Neural progenitor cell (in vitro differentiated cells): ENCODE results near the gene SMTN.

Source experiments
- EZH2 ChIP-seq: fragments of 200-600 bp; sonication (generic); IDR thresholded peaks from 2 replicates; pipeline ENCODE4 v1.6.1; 2017; ENCODE audit warnings: antibody characterized with exemption, mild to moderate bottlenecking, moderate library complexity
- TF ChIP-seq, protein P1 (sequence below): fragments of 200-600 bp; sonication (generic); IDR thresholded peaks from 2 replicates; pipeline ENCODE4 v1.5.1; 2017; ENCODE audit warnings: antibody characterized with exemption, mild to moderate bottlenecking

DNA sequence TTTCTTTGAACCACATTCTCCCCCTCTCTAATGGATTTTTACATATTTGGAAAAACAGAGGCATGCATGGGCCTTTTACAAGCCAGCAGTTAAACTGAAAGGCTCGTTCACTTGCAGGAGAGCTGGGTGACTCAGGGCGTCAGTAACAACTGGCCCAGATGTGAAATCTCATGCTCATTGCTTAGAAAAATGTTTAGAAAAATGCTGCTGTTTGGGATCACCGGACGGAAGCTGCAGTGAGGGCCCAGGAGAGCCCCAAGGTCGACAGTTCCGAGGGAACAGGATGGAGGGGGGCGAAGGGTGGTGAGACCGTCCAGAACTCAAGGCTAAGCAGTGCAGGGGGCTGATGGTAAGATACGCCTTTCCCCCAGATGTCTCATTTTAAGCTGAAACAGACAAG lies 41.7 kb upstream of the SMTN start:
- TF ChIP-seq, protein P1, sequence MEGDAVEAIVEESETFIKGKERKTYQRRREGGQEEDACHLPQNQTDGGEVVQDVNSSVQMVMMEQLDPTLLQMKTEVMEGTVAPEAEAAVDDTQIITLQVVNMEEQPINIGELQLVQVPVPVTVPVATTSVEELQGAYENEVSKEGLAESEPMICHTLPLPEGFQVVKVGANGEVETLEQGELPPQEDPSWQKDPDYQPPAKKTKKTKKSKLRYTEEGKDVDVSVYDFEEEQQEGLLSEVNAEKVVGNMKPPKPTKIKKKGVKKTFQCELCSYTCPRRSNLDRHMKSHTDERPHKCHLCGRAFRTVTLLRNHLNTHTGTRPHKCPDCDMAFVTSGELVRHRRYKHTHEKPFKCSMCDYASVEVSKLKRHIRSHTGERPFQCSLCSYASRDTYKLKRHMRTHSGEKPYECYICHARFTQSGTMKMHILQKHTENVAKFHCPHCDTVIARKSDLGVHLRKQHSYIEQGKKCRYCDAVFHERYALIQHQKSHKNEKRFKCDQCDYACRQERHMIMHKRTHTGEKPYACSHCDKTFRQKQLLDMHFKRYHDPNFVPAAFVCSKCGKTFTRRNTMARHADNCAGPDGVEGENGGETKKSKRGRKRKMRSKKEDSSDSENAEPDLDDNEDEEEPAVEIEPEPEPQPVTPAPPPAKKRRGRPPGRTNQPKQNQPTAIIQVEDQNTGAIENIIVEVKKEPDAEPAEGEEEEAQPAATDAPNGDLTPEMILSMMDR: no peak
- no peak for TF ChIP-seq EZH2
